Activated naive CD8-positive, alpha-beta T cell (primary cell): Measurements from ENCODE around the gene RBM47.
A peak's percentile ranks its signal among the peaks of the same experiment; 100 is the strongest.
"Not testable (repeated sequence)": the region's sequence is repeated elsewhere in the genome, so short reads cannot be mapped to it uniquely, and the experiment has no call there.

Experiments used
- H3K27ac Mint-ChIP-seq: one replicate; pipeline ENCODE4 v1.8.0; 2021; ENCODE audit warnings: mixed read lengths
- H3K27me3 Mint-ChIP-seq: one replicate; pipeline ENCODE4 v1.8.0; 2021; ENCODE audit warnings: mixed read lengths
- H3K36me3 Mint-ChIP-seq: one replicate; pipeline ENCODE4 v1.8.0; 2021; ENCODE audit warnings: mixed read lengths
- H3K4me1 Mint-ChIP-seq: one replicate; pipeline ENCODE4 v1.8.0; 2021; ENCODE audit warnings: low read depth, mixed read lengths
- H3K4me3 Mint-ChIP-seq: one replicate; pipeline ENCODE4 v1.8.0; 2021; ENCODE audit warnings: mild to moderate bottlenecking, mixed read lengths
- H3K9me3 Mint-ChIP-seq: one replicate; pipeline ENCODE4 v1.8.0; 2021; ENCODE audit warnings: low read depth, mixed read lengths

Gene RBM47

DNA sequence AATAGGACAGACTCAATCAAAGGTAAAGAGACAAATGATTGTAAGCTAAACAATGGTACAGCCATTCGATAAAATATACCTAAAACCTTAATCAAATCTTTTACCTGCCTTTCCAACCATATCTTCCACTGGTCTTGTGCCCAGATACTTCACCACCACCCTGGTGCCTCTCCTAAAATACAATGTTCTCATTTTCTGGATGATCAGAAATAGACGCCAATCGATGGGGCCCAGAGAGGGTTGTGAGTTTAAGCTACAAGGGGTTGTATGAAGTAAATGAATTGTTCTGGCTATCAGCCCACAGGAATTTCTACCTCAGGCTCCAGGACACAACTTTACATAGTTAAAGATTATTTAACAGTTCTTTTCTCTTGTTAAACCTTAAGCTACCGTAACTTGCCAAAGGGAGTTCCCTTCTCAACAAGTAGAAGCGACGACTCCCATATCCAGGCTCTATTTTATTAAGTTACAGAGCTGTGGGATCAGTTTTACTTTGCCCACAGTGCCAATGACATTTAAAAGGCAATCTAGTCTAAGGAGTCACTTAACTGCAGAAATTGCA is 195.5 kb downstream of the RBM47 start:
- Mint-ChIP-seq H3K27ac (peak overlapping the region; percentile 70), H3K36me3 (no peaks in the 10 kb centered on the region), H3K4me1 (peaks cover 49% of the 10 kb centered on the region), H3K4me3 (no peak overlapping the region), H3K9me3 (no peaks in the 10 kb centered on the region), H3K27me3 (no peaks in the 10 kb centered on the region)

DNA sequence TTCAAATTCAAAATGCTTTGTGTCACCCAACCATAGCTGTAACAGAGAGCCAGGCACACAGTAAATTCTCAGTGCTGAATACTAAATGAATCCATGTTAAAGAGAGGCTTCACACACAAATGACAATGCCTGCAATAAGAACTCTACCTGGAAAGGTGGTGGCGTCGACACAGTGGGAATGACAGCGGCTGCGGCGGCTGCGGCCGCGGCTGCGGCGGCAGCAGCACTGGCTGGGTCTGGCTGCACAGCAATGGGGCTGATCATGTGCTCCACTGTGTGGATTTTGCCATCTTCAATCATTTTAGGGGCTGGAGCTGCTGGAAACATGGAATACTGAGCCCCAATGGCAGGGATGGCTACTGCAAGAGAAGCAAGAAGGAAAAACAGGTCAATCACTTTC is 197.2 kb downstream of the RBM47 start:
- Mint-ChIP-seq H3K27me3 (no peaks in the 10 kb centered on the region), H3K4me3 (no peak overlapping the region), H3K36me3 (no peaks in the 10 kb centered on the region)

GRCh38 chr4:40427871-40428270 is 201.8 kb downstream of the RBM47 start:
- H3K4me1 Mint-ChIP-seq, result peaks cover 14% of the 10 kb centered on the region
- not testable (repeated sequence) for H3K27ac Mint-ChIP-seq, H3K27me3 Mint-ChIP-seq, H3K9me3 Mint-ChIP-seq, H3K4me3 Mint-ChIP-seq, H3K36me3 Mint-ChIP-seq

More for the DNA sequence above, 197.2 kb downstream of the RBM47 start:
- Mint-ChIP-seq H3K27ac (peak overlapping the region; percentile 80), H3K4me1 (peaks cover 44% of the 10 kb centered on the region), H3K9me3 (no peaks in the 10 kb centered on the region)

DNA sequence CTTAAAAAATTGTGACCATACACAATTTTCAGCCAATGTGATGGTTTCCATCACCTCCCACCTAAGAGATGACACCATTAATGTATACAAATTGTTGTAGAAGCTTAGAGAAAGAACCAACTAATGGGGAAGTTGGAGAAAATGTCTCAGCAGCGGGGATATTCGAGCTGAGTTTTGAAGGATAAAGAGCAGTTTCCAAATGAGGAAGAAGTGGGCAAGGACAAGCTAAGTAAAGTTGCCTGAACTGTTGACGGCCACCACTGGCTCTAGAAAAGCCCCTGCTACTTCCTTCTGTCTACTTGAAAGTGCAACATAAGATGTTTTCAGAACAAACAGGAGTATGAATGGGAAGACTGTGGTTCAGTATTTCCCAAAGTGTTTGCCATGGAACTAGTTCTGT is 202.5 kb downstream of the RBM47 start:
- H3K36me3 Mint-ChIP-seq, result no peaks in the 10 kb centered on the region
- H3K4me1 Mint-ChIP-seq, result peaks cover 10% of the 10 kb centered on the region

GRCh38 chr4:40425799-40426574 is 203.7 kb downstream of the RBM47 start:
- no peaks in the 10 kb centered on the region for H3K9me3 Mint-ChIP-seq
- peaks cover 3% of the 10 kb centered on the region for H3K4me1 Mint-ChIP-seq
- no peak overlapping the region for H3K27ac Mint-ChIP-seq
- H3K4me3 Mint-ChIP-seq, result no peak overlapping the region
- H3K27me3 Mint-ChIP-seq, result no peaks in the 10 kb centered on the region
- peaks cover 2% of the 10 kb centered on the region for H3K36me3 Mint-ChIP-seq

More for the DNA sequence above, 202.5 kb downstream of the RBM47 start:
- H3K4me3 Mint-ChIP-seq, result no peak overlapping the region
- no peak overlapping the region for H3K27ac Mint-ChIP-seq
- no peaks in the 10 kb centered on the region for H3K9me3 Mint-ChIP-seq
- no peaks in the 10 kb centered on the region for H3K27me3 Mint-ChIP-seq

- Mint-ChIP-seq H3K27me3 (no peaks in the 10 kb centered on the region), H3K4me1 (peaks cover 5% of the 10 kb centered on the region), H3K27ac (no peak overlapping the region), H3K4me3 (no peak overlapping the region), H3K36me3 (peaks cover 6% of the 10 kb centered on the region), H3K9me3 (peaks cover 1% of the 10 kb centered on the region)
Measured at GRCh38 chr4:40423735-40424134, 205.9 kb downstream of the RBM47 start.

GRCh38 chr4:40421839-40422708 is 207.6 kb downstream of the RBM47 start:
- Mint-ChIP-seq H3K27ac (no peak overlapping the region), H3K36me3 (peaks cover 9% of the 10 kb centered on the region), H3K4me3 (no peak overlapping the region), H3K27me3 (no peaks in the 10 kb centered on the region), H3K9me3 (peaks cover 10% of the 10 kb centered on the region), H3K4me1 (peaks cover 5% of the 10 kb centered on the region)

GRCh38 chr4:40419231-40419912 is 210.3 kb downstream of the RBM47 start:
- peaks cover 3% of the 10 kb centered on the region for H3K4me1 Mint-ChIP-seq
- no peaks in the 10 kb centered on the region for H3K27me3 Mint-ChIP-seq
- H3K36me3 Mint-ChIP-seq, result peaks cover 9% of the 10 kb centered on the region
- no peak overlapping the region for H3K27ac Mint-ChIP-seq
- no peak overlapping the region for H3K4me3 Mint-ChIP-seq
- H3K9me3 Mint-ChIP-seq, result peaks cover 10% of the 10 kb centered on the region

- Mint-ChIP-seq H3K4me1 (peaks cover 3% of the 10 kb centered on the region), H3K9me3 (peaks cover 10% of the 10 kb centered on the region), H3K36me3 (peaks cover 9% of the 10 kb centered on the region), H3K27ac (no peak overlapping the region), H3K4me3 (no peak overlapping the region), H3K27me3 (no peaks in the 10 kb centered on the region)
Measured at GRCh38 chr4:40418430-40419230, 211.0 kb downstream of the RBM47 start.

- no peak overlapping the region for H3K4me3 Mint-ChIP-seq
- H3K36me3 Mint-ChIP-seq, result peaks cover 9% of the 10 kb centered on the region
- peaks cover 3% of the 10 kb centered on the region for H3K4me1 Mint-ChIP-seq
- peaks cover 10% of the 10 kb centered on the region for H3K9me3 Mint-ChIP-seq
- no peak overlapping the region for H3K27ac Mint-ChIP-seq
- H3K27me3 Mint-ChIP-seq, result no peaks in the 10 kb centered on the region
Measured at GRCh38 chr4:40417941-40418340, 211.7 kb downstream of the RBM47 start.

- no peak overlapping the region for H3K4me3 Mint-ChIP-seq
- H3K36me3 Mint-ChIP-seq, result peaks cover 4% of the 10 kb centered on the region
- H3K27me3 Mint-ChIP-seq, result no peaks in the 10 kb centered on the region
- H3K9me3 Mint-ChIP-seq, result peaks cover 10% of the 10 kb centered on the region
- H3K27ac Mint-ChIP-seq, result no peak overlapping the region
- no peaks in the 10 kb centered on the region for H3K4me1 Mint-ChIP-seq
Measured at GRCh38 chr4:40414673-40415072, 215.0 kb downstream of the RBM47 start.

DNA sequence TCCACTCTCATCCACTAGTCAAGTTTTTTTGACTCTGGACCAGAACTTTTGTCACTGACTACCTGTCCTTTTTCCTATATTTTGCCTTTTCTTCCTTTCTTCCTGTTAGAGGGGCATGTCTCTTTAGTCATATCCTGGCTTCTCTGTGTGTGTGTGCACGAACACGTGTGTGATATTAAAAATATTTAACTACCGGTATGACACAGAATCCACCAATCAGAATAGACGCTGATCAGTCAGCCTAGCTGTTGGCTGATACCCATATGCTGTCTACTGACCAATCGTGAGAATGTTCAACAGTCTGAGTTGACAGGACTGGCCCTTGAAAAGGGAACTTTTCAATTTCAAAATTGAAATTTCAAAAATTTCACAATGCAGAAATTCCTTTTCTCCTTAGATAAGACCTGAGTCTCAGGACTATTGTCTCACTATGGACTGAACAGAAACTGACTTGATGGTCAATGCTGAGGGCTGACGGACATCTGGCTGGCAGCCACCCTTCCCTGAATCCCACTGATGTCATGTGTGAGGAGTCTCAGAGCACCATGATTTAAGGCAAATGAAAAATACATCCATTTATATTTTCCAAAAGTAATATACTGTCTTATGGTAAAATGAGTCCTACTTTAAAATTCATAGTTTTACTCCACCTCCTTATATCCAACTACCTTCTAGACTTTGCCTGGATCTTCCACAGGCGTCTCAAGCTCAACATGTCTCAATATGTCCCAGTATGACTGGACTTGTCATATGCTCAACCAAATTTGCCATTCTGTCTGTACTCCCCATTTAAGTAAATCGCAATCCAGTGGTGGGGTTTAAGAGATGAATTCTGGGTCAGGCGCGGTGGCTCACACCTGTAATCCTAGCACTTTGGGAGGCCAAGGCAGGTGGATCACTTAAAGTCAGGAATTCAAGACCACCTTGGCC is 216.5 kb downstream of the RBM47 start:
- Mint-ChIP-seq H3K9me3 (peaks cover 3% of the 10 kb centered on the region), H3K4me3 (no peak overlapping the region), H3K36me3 (no peaks in the 10 kb centered on the region), H3K27ac (no peak overlapping the region), H3K27me3 (no peaks in the 10 kb centered on the region), H3K4me1 (no peaks in the 10 kb centered on the region)

GRCh38 chr4:40412388-40412787 is 217.3 kb downstream of the RBM47 start:
- H3K27ac Mint-ChIP-seq, result no peak overlapping the region
- H3K4me1 Mint-ChIP-seq, result no peaks in the 10 kb centered on the region
- H3K36me3 Mint-ChIP-seq, result peaks cover 5% of the 10 kb centered on the region
- no peaks in the 10 kb centered on the region for H3K9me3 Mint-ChIP-seq
- no peak overlapping the region for H3K4me3 Mint-ChIP-seq
- H3K27me3 Mint-ChIP-seq, result no peaks in the 10 kb centered on the region
